ENCODE data around the gene GARIN5A. TPM values are rescaled to one million over a fixed set of nuclear protein-coding genes. Genes with fewer than 3 reads are reported as not detected.

GARIN5A gene
- total RNA-seq, 4 donors from 2014 or later, result 0.32 to 0.52 TPM; not detected in 2

GRCh38 chr19:50490411-50490811 lies 13.8 kb upstream of the GARIN5A start:
- H3K4me3 ChIP-seq, result no peak overlapping the region
- TF ChIP-seq EP300 (IDR thresholded peaks at IDR 0.05), result no peak
- TF ChIP-seq, protein P1, sequence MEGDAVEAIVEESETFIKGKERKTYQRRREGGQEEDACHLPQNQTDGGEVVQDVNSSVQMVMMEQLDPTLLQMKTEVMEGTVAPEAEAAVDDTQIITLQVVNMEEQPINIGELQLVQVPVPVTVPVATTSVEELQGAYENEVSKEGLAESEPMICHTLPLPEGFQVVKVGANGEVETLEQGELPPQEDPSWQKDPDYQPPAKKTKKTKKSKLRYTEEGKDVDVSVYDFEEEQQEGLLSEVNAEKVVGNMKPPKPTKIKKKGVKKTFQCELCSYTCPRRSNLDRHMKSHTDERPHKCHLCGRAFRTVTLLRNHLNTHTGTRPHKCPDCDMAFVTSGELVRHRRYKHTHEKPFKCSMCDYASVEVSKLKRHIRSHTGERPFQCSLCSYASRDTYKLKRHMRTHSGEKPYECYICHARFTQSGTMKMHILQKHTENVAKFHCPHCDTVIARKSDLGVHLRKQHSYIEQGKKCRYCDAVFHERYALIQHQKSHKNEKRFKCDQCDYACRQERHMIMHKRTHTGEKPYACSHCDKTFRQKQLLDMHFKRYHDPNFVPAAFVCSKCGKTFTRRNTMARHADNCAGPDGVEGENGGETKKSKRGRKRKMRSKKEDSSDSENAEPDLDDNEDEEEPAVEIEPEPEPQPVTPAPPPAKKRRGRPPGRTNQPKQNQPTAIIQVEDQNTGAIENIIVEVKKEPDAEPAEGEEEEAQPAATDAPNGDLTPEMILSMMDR (IDR thresholded peaks at IDR 0.05), result no peak
- TF ChIP-seq POLR2A (IDR thresholded peaks at IDR 0.05; ENCODE audit: low read depth), result no peak
- WGBS, result 95% methylated on average over 12 of the region's 18 CpGs
- DNase-seq (ENCODE audit: extremely low spot score), result no peak
- H3K4me1 ChIP-seq, result peaks cover 0 to 5% (median 0%) of the 10 kb centered on the region in 4 donors
- no peak overlapping the region for H3K27ac ChIP-seq (replicated peaks in 1 of 4)
- no peaks in the 10 kb centered on the region for H3K9me3 ChIP-seq
- H3K36me3 ChIP-seq, result peaks cover 0 to 4% (median 1%) of the 10 kb centered on the region in 4 donors
- peaks cover 0 to 53% (median 16%) of the 10 kb centered on the region in 4 donors for H3K27me3 ChIP-seq
- intact Hi-C loops (cut with DNase I), result no loop called here

- no peaks in the 10 kb centered on the region for H3K9me3 ChIP-seq
- intact Hi-C loops (cut with DNase I), result no loop called here
- 44% methylated on average over 24 of the region's 24 CpGs for WGBS
- DNase-seq (ENCODE audit: extremely low spot score), result no peak
- H3K4me1 ChIP-seq, result peaks cover 0 to 5% (median 0%) of the 10 kb centered on the region in 4 donors
- peaks cover 0 to 13% (median 9%) of the 10 kb centered on the region in 4 donors for H3K36me3 ChIP-seq
- no peak overlapping the region for H3K27ac ChIP-seq (replicated peaks in 1 of 4)
- peaks cover 0 to 53% (median 16%) of the 10 kb centered on the region in 4 donors for H3K27me3 ChIP-seq
- no peak for TF ChIP-seq EP300 (IDR thresholded peaks at IDR 0.05)
- TF ChIP-seq POLR2A (IDR thresholded peaks at IDR 0.05; ENCODE audit: low read depth), result no peak
- TF ChIP-seq POLR2AphosphoS5 (IDR thresholded peaks at IDR 0.05), result no peak
- TF ChIP-seq, protein P1 (IDR thresholded peaks at IDR 0.05), result no peak
- peak overlapping the region in 1 of 4 donors; percentile 22 for H3K4me3 ChIP-seq
Observed at GRCh38 chr19:50489461-50490011, 12.9 kb upstream of the GARIN5A start.

DNA sequence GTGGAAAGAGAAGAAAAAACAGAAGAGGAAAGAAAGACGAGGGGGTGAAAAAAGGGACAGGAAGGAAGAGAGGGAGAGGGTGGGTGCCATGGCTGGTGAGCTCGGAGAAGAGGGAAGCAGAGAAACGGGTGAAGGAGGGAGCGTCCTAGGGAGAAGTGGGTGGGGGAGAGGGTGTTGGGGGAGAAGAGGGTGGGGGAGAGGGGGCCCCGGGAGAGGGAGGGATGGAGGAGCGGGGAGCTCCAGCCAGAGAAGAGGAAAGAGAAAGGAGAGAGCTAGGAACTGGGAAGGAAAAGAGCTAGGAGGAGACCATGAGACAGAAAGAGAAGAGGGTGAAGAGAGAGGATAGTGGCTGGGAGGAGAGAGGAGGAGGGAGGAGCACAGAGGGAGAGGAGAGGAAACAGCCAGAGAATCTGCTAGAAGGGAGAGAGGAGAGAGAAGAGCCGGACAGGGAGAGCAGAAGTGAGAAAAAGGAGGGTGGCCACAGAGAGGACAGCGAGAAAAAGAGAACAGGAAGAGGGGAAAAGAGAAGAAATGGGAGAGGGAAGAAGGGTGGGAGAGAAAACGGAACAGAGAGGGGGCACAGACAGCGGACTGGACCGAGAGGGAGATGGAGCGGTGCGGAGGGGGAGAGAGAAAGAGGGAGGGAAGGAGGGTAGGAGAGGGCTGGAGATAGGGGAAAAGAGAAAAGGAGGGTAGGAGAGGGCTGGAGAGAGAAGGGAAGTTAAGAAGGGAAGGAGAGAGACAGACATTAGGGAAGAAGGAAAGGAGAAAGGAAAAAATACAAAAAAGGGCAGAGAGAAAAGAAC lies 11.9 kb upstream of the GARIN5A start:
- H3K27ac ChIP-seq (replicated peaks in 1 of 4), result no peak overlapping the region
- no peaks in the 10 kb centered on the region for H3K9me3 ChIP-seq
- DNase-seq (ENCODE audit: extremely low spot score), result no peak
- H3K36me3 ChIP-seq, result peaks cover 0 to 18% (median 12%) of the 10 kb centered on the region in 4 donors
- H3K4me3 ChIP-seq, result no peak overlapping the region
- H3K4me1 ChIP-seq, result peaks cover 0 to 5% (median 0%) of the 10 kb centered on the region in 4 donors
- intact Hi-C loops (cut with DNase I), result no loop called here
- WGBS, result 23% methylated on average over 13 of the region's 13 CpGs
- TF ChIP-seq POLR2AphosphoS5 (IDR thresholded peaks at IDR 0.05), result no peak
- no peak for TF ChIP-seq POLR2A (IDR thresholded peaks at IDR 0.05; ENCODE audit: low read depth)
- TF ChIP-seq, protein P1 (IDR thresholded peaks at IDR 0.05), result no peak
- no peak for TF ChIP-seq EP300 (IDR thresholded peaks at IDR 0.05)
- peaks cover 0 to 53% (median 16%) of the 10 kb centered on the region in 4 donors for H3K27me3 ChIP-seq

- H3K9me3 ChIP-seq, result no peaks in the 10 kb centered on the region
- H3K36me3 ChIP-seq, result peaks cover 4 to 34% (median 28%) of the 10 kb centered on the region in 4 donors
- peaks cover 0 to 53% (median 16%) of the 10 kb centered on the region in 4 donors for H3K27me3 ChIP-seq
- TF ChIP-seq, protein P1 (IDR thresholded peaks at IDR 0.05), result peak in 1 of 3 experiments; percentile 28
- no peak for TF ChIP-seq POLR2A (IDR thresholded peaks at IDR 0.05; ENCODE audit: low read depth)
- intact Hi-C loops (cut with DNase I), result no loop called here
- 74% methylated on average over 17 of the region's 18 CpGs for WGBS
- no peak overlapping the region for H3K4me3 ChIP-seq
- no peak overlapping the region for H3K27ac ChIP-seq (replicated peaks in 1 of 4)
- no peak for DNase-seq (ENCODE audit: extremely low spot score)
- H3K4me1 ChIP-seq, result peaks cover 0 to under 1% (median 0%) of the 10 kb centered on the region in 4 donors
Observed at GRCh38 chr19:50486823-50487515, 10.3 kb upstream of the GARIN5A start.

Data from esophagus muscularis mucosa (tissue), 4 donors.